ENCODE measurements around the gene RHBDD1. TPM values are rescaled to one million over a fixed set of nuclear protein-coding genes. Genes with fewer than 3 reads are reported as not detected.
A peak's percentile ranks its signal among the peaks of the same experiment; 100 is the strongest.

RHBDD1 gene
- total and polyA plus RNA-seq, 9 donors, result 11.5 to 95.8 (median 49.5) TPM

GRCh38 chr2:226971084-226971483 is 135.2 kb downstream of the RHBDD1 start:
- H3K4me3 ChIP-seq, result no peak overlapping the region
- no peak overlapping the region for H3K27ac ChIP-seq
- H3K4me1 ChIP-seq (ENCODE audit: insufficient read depth), result peaks cover 6% of the 10 kb centered on the region
- 71 to 84% (median 75%) methylated on average over 6 of the region's 6 CpGs for WGBS, 3 donors
- intact Hi-C loops (cut with DNase I), result no loop called here
- no peaks in the 10 kb centered on the region for H3K27me3 ChIP-seq
- no peak for TF ChIP-seq POLR2A (IDR thresholded peaks at IDR 0.05)
- TF ChIP-seq EP300 (IDR thresholded peaks at IDR 0.05), result no peak
- TF ChIP-seq CTCF (IDR thresholded peaks at IDR 0.05), result no peak
- DNase-seq, result no peak
- H3K36me3 ChIP-seq, result no peaks in the 10 kb centered on the region
- no peaks in the 10 kb centered on the region for H3K9me3 ChIP-seq

DNA sequence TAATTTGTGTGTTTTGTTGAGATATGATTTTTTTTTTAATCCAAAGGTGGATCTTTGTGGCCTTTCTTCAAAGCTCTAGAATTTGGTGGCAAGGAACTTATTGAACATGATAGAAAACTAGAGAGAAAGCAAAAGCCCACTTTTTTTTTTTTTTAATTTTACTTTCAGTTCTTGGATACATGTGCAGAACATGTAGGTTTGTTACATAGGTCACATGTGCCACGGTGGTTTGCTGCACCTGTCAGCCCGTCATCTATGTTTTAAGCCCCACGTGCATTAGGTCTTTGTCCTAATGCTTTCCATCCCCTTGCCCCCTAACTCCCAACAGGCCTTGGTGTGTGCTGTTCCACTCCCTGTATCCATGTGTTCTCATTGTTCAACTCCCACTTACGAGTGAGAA is 135.9 kb downstream of the RHBDD1 start:
- H3K4me1 ChIP-seq (ENCODE audit: insufficient read depth), result peaks cover 6% of the 10 kb centered on the region
- H3K4me3 ChIP-seq, result no peak overlapping the region
- TF ChIP-seq CTCF (IDR thresholded peaks at IDR 0.05), result no peak
- TF ChIP-seq EP300 (IDR thresholded peaks at IDR 0.05), result no peak
- no peak for TF ChIP-seq POLR2A (IDR thresholded peaks at IDR 0.05)
- 93 to 96% (median 95%) methylated on average over 4 of the region's 4 CpGs for WGBS, 3 donors
- DNase-seq, result no peak
- no peaks in the 10 kb centered on the region for H3K36me3 ChIP-seq
- no peaks in the 10 kb centered on the region for H3K27me3 ChIP-seq
- no peak overlapping the region for H3K27ac ChIP-seq
- H3K9me3 ChIP-seq, result no peaks in the 10 kb centered on the region
- intact Hi-C loops (cut with DNase I), result no loop called here

DNA sequence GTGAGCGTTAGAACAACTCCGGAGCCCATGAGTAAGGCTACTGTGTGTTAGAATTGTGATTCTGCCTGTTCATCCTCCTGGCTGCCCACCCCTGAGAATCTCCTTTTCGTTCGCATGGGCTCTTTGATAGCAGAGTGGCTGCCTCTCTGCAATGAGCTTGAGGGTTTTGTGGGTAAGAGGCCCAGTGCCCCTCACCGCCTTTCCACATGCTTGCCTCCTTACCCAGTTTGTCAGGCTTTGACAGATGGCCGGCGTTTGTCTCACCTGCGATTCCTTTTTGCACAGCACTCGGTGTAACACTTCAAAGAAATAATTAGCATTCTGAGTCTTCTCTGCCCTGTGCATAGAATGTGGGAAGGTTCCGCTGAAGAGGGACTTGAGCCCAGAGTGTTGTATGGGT is 138.0 kb downstream of the RHBDD1 start:
- WGBS, 3 donors, result 64 to 68% (median 65%) methylated on average over 10 of the region's 10 CpGs
- DNase-seq, result no peak
- intact Hi-C loops (cut with DNase I), result no loop called here
- H3K4me3 ChIP-seq, result no peak overlapping the region
- TF ChIP-seq POLR2A (IDR thresholded peaks at IDR 0.05) (no peak), CTCF (IDR thresholded peaks at IDR 0.05) (no peak), EP300 (IDR thresholded peaks at IDR 0.05) (no peak)
- peaks cover 8% of the 10 kb centered on the region for H3K4me1 ChIP-seq (ENCODE audit: insufficient read depth)
- H3K9me3 ChIP-seq, result no peaks in the 10 kb centered on the region
- peak overlapping the region in 1 of 2 donors; percentile 45 for H3K27ac ChIP-seq
- H3K27me3 ChIP-seq, result no peaks in the 10 kb centered on the region
- H3K36me3 ChIP-seq, result no peaks in the 10 kb centered on the region

GRCh38 chr2:226977775-226978190 is 141.9 kb downstream of the RHBDD1 start:
- no peaks in the 10 kb centered on the region for H3K36me3 ChIP-seq
- peaks cover 14% of the 10 kb centered on the region for H3K4me1 ChIP-seq (ENCODE audit: insufficient read depth)
- no peak overlapping the region for H3K27ac ChIP-seq
- TF ChIP-seq POLR2A (IDR thresholded peaks at IDR 0.05) (no peak), CTCF (IDR thresholded peaks at IDR 0.05) (no peak), EP300 (IDR thresholded peaks at IDR 0.05) (no peak)
- WGBS, 3 donors, result 36 to 64% (median 54%) methylated on average over 2 of the region's 2 CpGs
- H3K9me3 ChIP-seq, result no peaks in the 10 kb centered on the region
- H3K4me3 ChIP-seq, result no peak overlapping the region
- no peak for DNase-seq
- intact Hi-C loops (cut with DNase I), result no loop called here
- H3K27me3 ChIP-seq, result no peaks in the 10 kb centered on the region
